Nephron (organoid): ENCODE results near the gene MCOLN3.

Experiments
- H3K27ac Mint-ChIP-seq, 3 experiments: 2 replicates each; pipeline ENCODE4 v1.8.0; 2020; ENCODE audit warnings: mixed read lengths in 3 of 3, mild to moderate bottlenecking in 2 of 3, moderate library complexity in 1 of 3
- H3K27me3 Mint-ChIP-seq: 2 replicates; pipeline ENCODE4 v1.8.0; 2021; ENCODE audit warnings: low read depth, mild to moderate bottlenecking, moderate library complexity, mixed read lengths
- H3K36me3 Mint-ChIP-seq: 2 replicates; pipeline ENCODE4 v1.8.0; 2020; ENCODE audit warnings: low read depth, mixed read lengths
- H3K4me1 Mint-ChIP-seq: 2 replicates; pipeline ENCODE4 v1.8.0; 2020; ENCODE audit warnings: mixed read lengths
- H3K4me3 Mint-ChIP-seq, 3 experiments: 2 replicates each; pipeline ENCODE4 v1.8.0; 2020; ENCODE audit warnings: mild to moderate bottlenecking in 3 of 3, mixed read lengths in 3 of 3, moderate library complexity in 2 of 3
- H3K9me3 Mint-ChIP-seq: 2 replicates; pipeline ENCODE4 v1.8.0; 2020; ENCODE audit warnings: mixed read lengths
- CTCF ChIP-seq, 3 experiments: fragments of 200-600 bp; sonication (generic); IDR thresholded peaks; one replicate each; pipeline ENCODE4 v1.5.0; 2021; ENCODE audit warnings: antibody characterized with exemption in 3 of 3; ENCODE audit not compliant: unreplicated experiment in 3 of 3

The MCOLN3 gene

GRCh38 chr1:84975035-84975434 is 73.3 kb downstream of the MCOLN3 start:
- Mint-ChIP-seq H3K4me1 (no peaks in the 10 kb centered on the region), H3K36me3 (no peaks in the 10 kb centered on the region), H3K27me3 (no peaks in the 10 kb centered on the region), H3K9me3 (peaks cover 19% of the 10 kb centered on the region), H3K4me3 (no peak overlapping the region), H3K27ac (no peak overlapping the region)
- no peak for TF ChIP-seq CTCF (IDR thresholded peaks at IDR 0.05; ENCODE audit: unreplicated experiment in 3 of 3)

GRCh38 chr1:84973498-84974334 is 74.6 kb downstream of the MCOLN3 start:
- H3K9me3 Mint-ChIP-seq: peaks cover 13% of the 10 kb centered on the region
- no peak for TF ChIP-seq CTCF (IDR thresholded peaks at IDR 0.05; ENCODE audit: unreplicated experiment in 3 of 3)
- no peaks in the 10 kb centered on the region for H3K4me1 Mint-ChIP-seq
- no peaks in the 10 kb centered on the region for H3K36me3 Mint-ChIP-seq
- no peak overlapping the region for H3K4me3 Mint-ChIP-seq
- no peak overlapping the region for H3K27ac Mint-ChIP-seq
- no peaks in the 10 kb centered on the region for H3K27me3 Mint-ChIP-seq

GRCh38 chr1:84972377-84972987 is 75.8 kb downstream of the MCOLN3 start:
- Mint-ChIP-seq H3K4me3 (no peak overlapping the region), H3K27me3 (no peaks in the 10 kb centered on the region), H3K4me1 (no peaks in the 10 kb centered on the region), H3K27ac (no peak overlapping the region), H3K9me3 (peaks cover 8% of the 10 kb centered on the region), H3K36me3 (no peaks in the 10 kb centered on the region)
- TF ChIP-seq CTCF (IDR thresholded peaks at IDR 0.05; ENCODE audit: unreplicated experiment in 3 of 3): no peak

- Mint-ChIP-seq H3K9me3 (peaks cover 3% of the 10 kb centered on the region), H3K4me3 (no peak overlapping the region), H3K4me1 (no peaks in the 10 kb centered on the region), H3K36me3 (no peaks in the 10 kb centered on the region), H3K27me3 (no peaks in the 10 kb centered on the region), H3K27ac (no peak overlapping the region)
- TF ChIP-seq CTCF (IDR thresholded peaks at IDR 0.05; ENCODE audit: unreplicated experiment in 3 of 3): no peak
Observed at GRCh38 chr1:84971957-84972356, 76.3 kb downstream of the MCOLN3 start.

GRCh38 chr1:84969489-84970250 is 78.6 kb downstream of the MCOLN3 start:
- no peak overlapping the region for H3K27ac Mint-ChIP-seq
- H3K27me3 Mint-ChIP-seq: no peaks in the 10 kb centered on the region
- no peak for TF ChIP-seq CTCF (IDR thresholded peaks at IDR 0.05; ENCODE audit: unreplicated experiment in 3 of 3)
- H3K36me3 Mint-ChIP-seq: no peaks in the 10 kb centered on the region
- no peaks in the 10 kb centered on the region for H3K9me3 Mint-ChIP-seq
- H3K4me3 Mint-ChIP-seq: no peak overlapping the region
- H3K4me1 Mint-ChIP-seq: no peaks in the 10 kb centered on the region
